WTC11 (cell line): ENCODE data around the gene PROCR. TPM values are rescaled to one million over a fixed set of nuclear protein-coding genes. Genes with fewer than 3 reads are reported as not detected.

Experiments used
- ATAC-seq: fragments of 200-7000 bp; cut with Tn5 transposase; 2 replicates; pipeline ENCODE4 v1.10.0; 2021; ENCODE audit warnings: mild to moderate bottlenecking, moderate library complexity
- CTCF ChIA-PET: fragments of 300-600 bp; sonication (Branson Sonifier 250); formaldehyde crosslinking; loops from one replicate; lab custom pipeline; 2021; ENCODE audit warnings: antibody characterized with exemption; lab: Charles Lee
- POLR2A ChIA-PET: fragments of 350-600 bp; sonication (Branson Sonifier 250); formaldehyde crosslinking; loops from one replicate; lab custom pipeline; 2021; ENCODE audit warnings: antibody characterized with exemption; lab: Charles Lee
- DNase-seq: peaks from one replicate; pipeline ENCODE4 v3.0.0; 2021; ENCODE audit warnings: low spot score
- H3K27ac Mint-ChIP-seq: 2 replicates; pipeline ENCODE4 v1.8.0; 2021; ENCODE audit warnings: mixed read lengths
- H3K27me3 Mint-ChIP-seq: 2 replicates; pipeline ENCODE4 v1.8.0; 2021; ENCODE audit warnings: low read depth, mild to moderate bottlenecking, moderate library complexity, mixed read lengths
- H3K36me3 Mint-ChIP-seq: 2 replicates; pipeline ENCODE4 v1.8.0; 2021; ENCODE audit warnings: mixed read lengths
- H3K4me1 Mint-ChIP-seq: 2 replicates; pipeline ENCODE4 v1.8.0; 2022; ENCODE audit warnings: mixed read lengths
- H3K4me3 Mint-ChIP-seq: 2 replicates; pipeline ENCODE4 v1.8.0; 2021; ENCODE audit warnings: mild to moderate bottlenecking, moderate library complexity, mixed read lengths
- H3K9me3 Mint-ChIP-seq: 2 replicates; pipeline ENCODE4 v1.8.0; 2021; ENCODE audit warnings: mixed read lengths
- ATF2 ChIP-seq: sonication (generic); formaldehyde crosslinking; IDR thresholded peaks from 2 replicates; pipeline ENCODE4 v1.8.1; 2022; ENCODE audit warnings: low read depth, missing genetic modification reagents, borderline replicate concordance
- ATF6 ChIP-seq: sonication (generic); formaldehyde crosslinking; IDR thresholded peaks from 2 replicates; pipeline ENCODE4 v1.8.1; 2023; ENCODE audit warnings: mild to moderate bottlenecking, missing genetic modification reagents
- CBFB ChIP-seq: sonication (generic); formaldehyde crosslinking; IDR thresholded peaks from 2 replicates; pipeline ENCODE4 v1.8.1; 2022; ENCODE audit warnings: mild to moderate bottlenecking, low read depth, missing genetic modification reagents
- ERG ChIP-seq: fragments of 250-450 bp; sonication (Bioruptor Pico); IDR thresholded peaks from 2 replicates; pipeline ENCODE4 v1.8.0; 2021; ENCODE audit warnings: mild to moderate bottlenecking
- FOXJ3 ChIP-seq: sonication (generic); formaldehyde crosslinking; IDR thresholded peaks from 2 replicates; pipeline ENCODE4 v1.9.0; 2021; ENCODE audit warnings: missing genetic modification reagents, mild to moderate bottlenecking, borderline replicate concordance
- FOXP4 ChIP-seq: sonication (generic); formaldehyde crosslinking; IDR thresholded peaks from 2 replicates; pipeline ENCODE4 v1.8.0; 2022; ENCODE audit warnings: mild to moderate bottlenecking, missing genetic modification reagents
- GTF2I ChIP-seq: fragments of 250-450 bp; sonication (Bioruptor Pico); conservative IDR thresholded peaks from 2 replicates; pipeline ENCODE4 v1.4.0; 2021; ENCODE audit warnings: mild to moderate bottlenecking
- HMGXB4 ChIP-seq: sonication (generic); formaldehyde crosslinking; IDR thresholded peaks from 2 replicates; pipeline ENCODE4 v1.8.1; 2023; ENCODE audit warnings: mild to moderate bottlenecking, moderate library complexity, missing genetic modification reagents
- MAX ChIP-seq: sonication (generic); formaldehyde crosslinking; IDR thresholded peaks from 2 replicates; pipeline ENCODE4 v1.8.0; 2022; ENCODE audit warnings: mild to moderate bottlenecking, missing genetic modification reagents
- MLX ChIP-seq: sonication (generic); formaldehyde crosslinking; IDR thresholded peaks from 2 replicates; pipeline ENCODE4 v1.8.1; 2023; ENCODE audit warnings: mild to moderate bottlenecking, missing genetic modification reagents, moderate library complexity
- PRRX2 ChIP-seq: fragments of 250-450 bp; sonication (Bioruptor Pico); IDR thresholded peaks from 2 replicates; pipeline ENCODE4 v1.8.0; 2021; ENCODE audit warnings: mild to moderate bottlenecking
- RELA ChIP-seq: sonication (generic); formaldehyde crosslinking; IDR thresholded peaks from 2 replicates; pipeline ENCODE4 v1.8.1; 2022; ENCODE audit warnings: missing genetic modification reagents, mild to moderate bottlenecking, borderline replicate concordance
- SMAD3 ChIP-seq: sonication (generic); formaldehyde crosslinking; IDR thresholded peaks from 2 replicates; pipeline ENCODE4 v1.8.0; 2022; ENCODE audit warnings: missing genetic modification reagents, mild to moderate bottlenecking, borderline replicate concordance
- SOX15 ChIP-seq: fragments of 250-450 bp; sonication (Bioruptor Pico); IDR thresholded peaks from 2 replicates; pipeline ENCODE4 v1.9.0; 2021; ENCODE audit warnings: mild to moderate bottlenecking
- TCF7 ChIP-seq: sonication (generic); formaldehyde crosslinking; IDR thresholded peaks from 2 replicates; pipeline ENCODE4 v1.8.0; 2022; ENCODE audit warnings: mild to moderate bottlenecking, low read depth, missing genetic modification reagents, moderate library complexity
- ZMAT4 ChIP-seq: fragments of 250-450 bp; sonication (Bioruptor Pico); IDR thresholded peaks from 2 replicates; pipeline ENCODE4 v1.9.0; 2021; ENCODE audit warnings: mild to moderate bottlenecking
- ZNF138 ChIP-seq: sonication (generic); formaldehyde crosslinking; conservative IDR thresholded peaks from 2 replicates; pipeline ENCODE4 v1.8.1; 2022; ENCODE audit warnings: mild to moderate bottlenecking, moderate library complexity, missing genetic modification reagents
- ZNF396 ChIP-seq: fragments of 250-450 bp; sonication (Bioruptor Pico); IDR thresholded peaks from 2 replicates; pipeline ENCODE4 v1.8.0; 2021; ENCODE audit warnings: mild to moderate bottlenecking, moderate library complexity, borderline replicate concordance
- ZNF423 ChIP-seq: fragments of 250-450 bp; sonication (Bioruptor Pico); IDR thresholded peaks from 2 replicates; pipeline ENCODE4 v2.1.2; 2022; ENCODE audit warnings: mild to moderate bottlenecking, moderate library complexity
- ZNF425 ChIP-seq: fragments of 250-450 bp; sonication (Bioruptor Pico); conservative IDR thresholded peaks from 2 replicates; pipeline ENCODE4 v1.9.0; 2021; ENCODE audit warnings: mild to moderate bottlenecking
- ZSCAN18 ChIP-seq: fragments of 250-450 bp; sonication (Bioruptor Pico); IDR thresholded peaks from 2 replicates; pipeline ENCODE4 v2.1.2; 2022; ENCODE audit warnings: mild to moderate bottlenecking, moderate library complexity
- total RNA-seq: library from RNA; stranded (reverse); gene quantifications from 3 replicates; pipeline ENCODE4 v1.2.3, GENCODE V29; 2021

Gene PROCR
- total RNA-seq, 1 experiment from 2014 or later, result 29.7 TPM

- no peak for TF ChIP-seq HMGXB4 (CRISPR knock-in tag)
- TF ChIP-seq FOXP4, result no peak
- TF ChIP-seq MLX, result no peak
- TF ChIP-seq ATF2, result no peak
These were observed 19.7 kb downstream of the PROCR start (continued) for GRCh38 chr20:35191419-35192117.

- Mint-ChIP-seq H3K27me3 (no peaks in the 10 kb centered on the region; the same call in 1 of the 2 replicates), H3K4me3 (no peak overlapping the region), H3K4me1 (0 out of 2 replicates have a peak, but pooled peaks cover 3% of the 10 kb centered on the region), H3K9me3 (peaks cover 49% of the 10 kb centered on the region), H3K36me3 (peaks cover 35% of the 10 kb centered on the region), H3K27ac (no peak overlapping the region)
- DNase-seq, result no peak
- ChIA-PET POLR2A (no interaction called here), CTCF (no interaction called here)
- ATAC-seq, result no peak
- TF ChIP-seq MAX (CRISPR knock-in tag) (no peak), ZNF396 (CRISPR knock-in tag) (no peak), ZSCAN18 (CRISPR knock-in tag) (no peak), ERG (CRISPR knock-in tag) (no peak), SMAD3 (no peak), SOX15 (CRISPR knock-in tag) (no peak), ZMAT4 (CRISPR knock-in tag) (no peak), PRRX2 (CRISPR knock-in tag) (no peak), CBFB (CRISPR knock-in tag) (no peak), RELA (CRISPR knock-in tag) (no peak), ZNF138 (no peak), ZNF425 (CRISPR knock-in tag) (no peak), TCF7 (CRISPR knock-in tag) (no peak), ZNF423 (CRISPR knock-in tag) (no peak), GTF2I (CRISPR knock-in tag) (no peak), ATF6 (CRISPR knock-in tag) (no peak), FOXJ3 (CRISPR knock-in tag) (no peak)
These were observed 20.4 kb downstream of the PROCR start for GRCh38 chr20:35192118-35192872.
